Right kidney (tissue), 9 donors: Measurements from ENCODE around the gene CHP2.
"Not testable (repeated sequence)": the region's sequence is repeated elsewhere in the genome, so short reads cannot be mapped to it uniquely, and the experiment has no call there.

Experiments used
- DNase-seq: peaks from one replicate; pipeline ENCODE4 v3.0.0-alpha.2; 2016
- long read RNA-seq, 8 donors: transcript quantifications; one replicate each; lab custom pipeline, GENCODE V29; 2026

Gene CHP2
- long read RNA-seq, donor 1, partial matches to known transcripts, result 0 of 1 reads
- long read RNA-seq, donor 1, other reads (novel, unspliced or antisense), result 0 of 1 reads
- long read RNA-seq, donor 2, partial matches to known transcripts, result 0 of 2 reads
- long read RNA-seq, donor 2, other reads (novel, unspliced or antisense), result 0 of 2 reads
- long read RNA-seq, donor 3, result 0 reads
- long read RNA-seq, donor 4, result 0 reads
- long read RNA-seq, donor 5, partial matches to known transcripts, result 0 of 1 reads
- long read RNA-seq, donor 5, other reads (novel, unspliced or antisense), result 0 of 1 reads
- long read RNA-seq, donor 6, result 0 reads
- long read RNA-seq, donor 7, result 0 reads
- long read RNA-seq, donor 8, partial matches to known transcripts, result 0 of 1 reads
- long read RNA-seq, donor 8, other reads (novel, unspliced or antisense), result 0 of 1 reads

DNA sequence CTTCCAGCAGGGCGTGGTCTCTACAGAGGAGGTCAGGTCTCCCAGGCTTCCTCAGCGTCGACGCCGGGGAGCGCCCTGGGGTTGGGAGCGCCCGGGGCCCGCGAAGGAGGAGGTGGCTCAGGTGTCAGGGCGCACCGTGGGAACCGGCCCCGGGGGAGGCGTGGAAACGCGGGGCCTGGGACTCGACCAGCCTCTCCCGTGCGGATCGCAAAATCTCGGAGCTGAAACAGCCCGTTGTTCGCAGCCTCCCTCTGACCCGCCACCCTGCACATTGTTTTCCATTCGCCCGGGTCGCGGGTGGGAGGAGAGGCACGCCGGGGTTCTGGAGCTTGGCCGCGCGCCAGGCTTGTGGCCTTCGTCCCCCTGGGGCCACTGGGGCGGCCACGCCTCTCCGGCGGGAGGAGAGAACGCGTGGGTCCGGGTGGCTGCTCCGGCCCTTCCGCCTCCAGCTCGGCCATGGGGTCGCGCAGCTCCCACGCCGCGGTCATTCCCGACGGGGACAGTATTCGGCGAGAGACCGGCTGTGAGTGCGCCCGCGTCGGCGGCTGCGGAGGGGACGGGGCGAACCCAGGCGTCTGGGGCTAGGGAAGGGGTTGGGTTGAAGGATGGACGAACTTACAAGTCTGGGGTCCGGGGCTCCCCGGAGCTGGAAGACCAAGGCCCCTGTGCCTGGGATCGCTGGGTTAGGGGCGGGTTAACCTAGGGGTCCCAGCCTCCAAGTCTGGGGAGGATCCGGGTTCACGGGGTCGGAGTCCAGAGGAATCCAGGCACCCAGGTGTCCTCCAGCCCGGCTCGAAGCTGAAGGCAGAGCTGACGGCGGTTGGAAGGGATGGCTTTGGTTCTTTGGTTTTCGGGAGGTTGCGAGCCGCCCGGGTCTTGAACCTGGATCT lies at the start of gene CHP2:
TSS of gene CHP2 (plus strand) at position 433 of the 890 bp plus-strand sequence. CDS start at position 457, 24 bp downstream.
- DNase-seq, result peak; percentile 61

- DNase-seq, result no peak
Observed at GRCh38 chr16:23705517-23705902, 49.3 kb upstream of the CHP2 start.

GRCh38 chr16:23706439-23706838 lies 48.4 kb upstream of the CHP2 start:
- no peak for DNase-seq

- no peak for DNase-seq
Observed at GRCh38 chr16:23709536-23709935, 45.3 kb upstream of the CHP2 start.

GRCh38 chr16:23710008-23710407 lies 44.8 kb upstream of the CHP2 start:
- DNase-seq, result no peak

DNA sequence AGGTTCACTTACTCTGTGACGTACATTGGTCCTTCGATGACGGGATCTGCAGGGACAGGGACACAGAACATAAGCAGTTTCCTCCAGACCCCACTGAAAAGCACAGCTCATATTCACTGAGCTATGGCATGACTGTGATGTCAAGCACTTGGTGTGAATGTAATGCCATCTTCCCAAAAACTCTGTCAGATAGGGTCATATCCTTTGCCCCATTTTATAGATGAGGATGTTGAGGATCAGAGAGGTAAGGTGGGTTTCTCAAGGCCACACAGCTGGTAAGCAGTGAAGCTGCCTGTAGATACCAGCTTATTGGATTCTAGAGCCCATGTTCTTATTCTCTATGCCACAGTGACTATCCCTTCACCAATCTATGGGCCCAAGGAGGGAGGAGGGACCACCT lies 44.3 kb upstream of the CHP2 start:
- no peak for DNase-seq

- no peak for DNase-seq
Observed at GRCh38 chr16:23711785-23712184, 43.0 kb upstream of the CHP2 start.

- no peak for DNase-seq
Observed at GRCh38 chr16:23712976-23713375, 41.9 kb upstream of the CHP2 start, which contains the start of gene ERN2. TSS of gene ERN2 (minus strand) at chr16:23713222. CDS start at chr16:23713187, 35 bp downstream.

DNA sequence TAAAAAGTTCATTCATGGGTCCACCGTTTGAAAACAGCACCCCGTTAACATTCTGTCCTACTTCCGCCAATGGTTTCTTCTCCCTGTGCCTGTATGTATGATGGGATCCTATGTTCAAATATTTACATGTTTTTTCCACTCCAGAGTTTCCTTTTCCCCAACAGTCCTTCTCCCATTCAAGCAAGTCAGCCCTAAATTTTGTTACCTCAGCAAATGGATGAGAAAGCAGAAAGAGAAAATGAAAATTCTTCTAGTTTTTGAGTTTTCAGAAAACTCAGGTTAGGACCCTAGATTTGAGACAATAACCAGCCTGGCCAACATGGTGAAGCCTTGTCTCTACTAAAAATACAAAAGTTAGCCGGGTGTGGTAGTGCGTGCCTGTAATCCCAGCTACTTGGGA lies 38.3 kb upstream of the CHP2 start:
- DNase-seq, result no peak

DNA sequence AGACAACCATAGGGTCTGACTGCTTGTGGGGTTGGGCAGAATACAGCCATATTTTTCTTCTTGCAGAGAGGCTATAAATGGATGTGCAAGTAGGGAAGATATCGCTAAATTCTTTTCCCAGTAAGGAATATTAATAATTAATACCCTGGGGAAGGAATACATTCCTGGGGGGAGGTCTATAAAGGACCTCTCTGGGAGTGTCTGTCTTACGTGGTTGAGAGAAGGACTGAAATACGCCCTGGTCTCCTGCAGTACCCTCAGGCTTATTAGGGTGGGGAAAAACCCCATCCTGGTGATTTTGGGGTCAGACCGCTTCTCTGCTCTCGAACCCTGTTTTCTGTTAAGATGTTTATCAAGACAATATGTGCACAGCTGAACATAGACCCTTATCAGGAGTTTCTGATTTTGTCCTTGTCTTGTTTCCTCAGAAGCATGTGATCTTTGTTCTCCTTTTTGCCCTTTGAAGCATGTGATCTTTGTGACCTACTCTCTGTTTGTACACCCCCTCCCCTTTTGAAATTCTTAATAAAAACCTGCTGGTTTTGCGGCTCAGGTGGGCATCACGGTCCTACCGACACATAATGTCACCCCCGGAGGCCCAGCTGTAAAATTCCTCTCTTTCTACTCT lies 32.1 kb upstream of the CHP2 start:
- not testable (repeated sequence) for DNase-seq

- no peak for DNase-seq
Observed at GRCh38 chr16:23724096-23724784, 30.6 kb upstream of the CHP2 start.

DNA sequence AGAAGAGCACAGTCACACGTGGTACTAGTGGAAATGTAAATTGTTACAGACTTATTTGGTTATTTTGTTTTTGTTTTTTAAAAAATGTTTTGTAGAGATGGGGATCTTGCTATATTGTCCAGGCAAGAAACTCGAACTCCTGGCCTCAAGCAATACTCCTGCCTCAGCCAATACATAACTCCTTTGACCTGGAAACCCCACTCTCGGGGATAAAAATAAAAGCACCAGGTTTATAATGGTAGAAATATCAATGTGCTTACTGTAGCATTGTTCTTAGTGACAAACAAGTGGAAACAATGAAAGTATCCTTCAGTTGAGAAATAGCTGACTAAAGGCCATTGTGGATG lies 30.1 kb upstream of the CHP2 start:
- no peak for DNase-seq

GRCh38 chr16:23726710-23727109 lies 28.1 kb upstream of the CHP2 start:
- no peak for DNase-seq

GRCh38 chr16:23728112-23728477 lies 26.7 kb upstream of the CHP2 start:
- DNase-seq, result no peak

DNA sequence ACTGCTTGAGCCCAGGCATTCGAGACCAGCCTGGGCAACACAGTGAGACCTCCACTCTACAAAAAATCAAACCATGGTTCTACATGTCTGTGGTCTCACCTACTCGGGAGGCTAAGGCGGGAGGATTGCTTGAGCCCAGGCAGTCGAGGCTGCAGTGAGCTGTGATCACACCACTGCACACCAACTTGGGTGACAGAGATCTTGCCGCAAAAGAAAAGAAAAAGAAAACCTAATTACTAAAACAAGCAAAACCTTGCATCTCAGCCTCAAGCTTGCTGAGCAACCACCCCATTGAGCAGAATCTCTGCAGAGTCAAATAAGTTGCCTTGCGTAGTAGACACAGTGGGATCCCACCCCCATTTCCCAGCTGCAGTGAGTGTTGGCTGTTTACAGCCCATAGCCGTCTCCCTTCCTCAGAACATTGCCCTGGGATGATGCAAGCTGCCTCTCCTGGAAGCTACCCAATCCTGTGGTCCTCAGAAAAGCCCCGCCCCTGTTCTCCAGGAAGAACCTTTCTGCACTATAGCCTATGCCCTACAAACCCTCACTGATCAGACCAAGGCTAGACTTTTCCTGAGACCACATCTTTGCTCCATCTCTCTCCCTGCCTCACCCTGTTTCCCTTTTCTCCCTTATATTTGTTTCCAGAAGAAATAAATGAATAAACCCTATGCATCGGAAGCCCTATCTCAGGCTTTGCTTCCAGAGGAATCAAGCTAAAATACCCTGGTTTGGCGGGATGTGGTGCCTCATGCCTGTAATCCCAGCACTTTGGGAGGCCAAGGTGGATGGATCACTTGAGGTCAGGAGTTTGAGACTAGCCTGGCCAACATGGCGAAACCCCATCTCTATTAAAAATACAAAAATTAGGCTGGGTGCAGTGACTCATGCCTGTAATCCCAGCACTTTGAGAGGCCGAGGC lies 25.1 kb upstream of the CHP2 start:
- DNase-seq, result no peak

DNA sequence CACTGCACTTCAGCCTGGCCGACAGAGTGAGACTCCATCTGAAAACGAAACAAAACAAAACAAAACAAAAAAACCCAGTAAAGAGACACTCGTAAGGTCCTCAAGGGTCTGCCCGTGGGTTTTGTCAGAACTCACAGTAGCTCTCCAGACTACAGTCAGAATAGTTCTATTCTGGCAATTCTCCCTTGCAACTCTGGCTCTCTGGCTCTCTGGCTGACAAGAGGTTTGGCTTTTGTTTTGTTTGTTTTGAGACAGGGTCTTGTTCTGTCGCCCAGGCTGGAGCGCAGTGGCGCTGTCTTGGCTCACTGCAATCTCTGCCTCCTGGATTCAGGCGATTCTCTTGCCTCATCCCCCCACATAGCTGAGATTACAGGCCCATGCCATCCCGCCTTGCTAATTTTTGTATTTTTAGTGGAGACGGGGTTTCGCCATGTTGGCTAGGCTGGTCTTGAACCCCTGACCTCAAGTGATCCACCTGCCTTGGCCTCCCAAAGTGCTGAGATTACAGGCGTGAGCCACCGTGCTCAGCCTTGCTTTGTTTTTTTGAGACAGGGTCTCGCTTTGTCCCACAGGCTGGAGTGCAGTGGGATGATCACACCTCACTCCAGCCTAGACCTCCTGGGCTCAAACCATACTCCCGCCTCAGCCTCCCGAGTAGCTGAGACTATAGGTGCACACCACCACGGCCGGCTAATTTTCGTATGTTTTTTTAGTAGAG lies 20.5 kb upstream of the CHP2 start:
- DNase-seq, result no peak

- DNase-seq, result not testable (repeated sequence)
Observed at GRCh38 chr16:23737423-23738028, 17.3 kb upstream of the CHP2 start.

DNA sequence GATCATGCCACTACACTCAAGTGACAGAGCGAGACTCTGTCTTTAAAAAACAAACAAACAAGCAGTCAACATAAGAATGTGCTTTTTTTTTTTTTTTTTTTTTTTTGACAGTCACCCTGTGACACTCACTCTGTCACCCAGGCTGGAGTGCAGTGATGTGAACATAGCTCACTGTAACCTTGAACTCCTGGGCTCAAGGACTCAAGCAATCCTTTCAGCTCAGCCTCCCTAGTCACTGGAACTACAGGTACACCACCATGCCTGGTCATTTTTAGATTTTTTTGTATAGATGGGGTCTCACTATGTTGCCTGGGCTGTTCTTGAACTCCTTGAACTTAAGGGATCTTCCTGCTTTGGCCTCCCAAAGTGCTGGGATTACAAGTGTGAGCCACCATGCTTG lies 15.3 kb upstream of the CHP2 start:
- no peak for DNase-seq

- DNase-seq, result no peak
Observed at GRCh38 chr16:23741675-23742303, 13.0 kb upstream of the CHP2 start.

DNA sequence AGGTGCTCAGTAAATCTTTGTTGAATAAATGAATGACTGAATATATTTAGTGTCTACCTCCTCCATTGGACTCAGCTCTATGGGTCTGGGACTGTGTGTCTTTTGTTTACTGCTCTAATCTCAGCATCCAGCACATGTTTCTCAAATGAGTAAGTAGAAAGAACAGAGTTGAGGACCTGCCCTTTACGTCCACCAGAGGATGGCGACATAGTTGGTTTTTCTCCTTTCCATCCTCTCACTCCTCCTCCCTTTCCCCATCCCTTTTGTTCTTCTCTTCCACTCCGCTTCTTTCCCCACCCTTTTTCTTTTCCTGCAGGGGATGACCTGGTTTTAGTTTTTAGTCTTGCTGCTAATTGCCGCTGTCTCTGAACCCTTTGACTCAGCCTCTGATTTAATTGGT lies 12.1 kb upstream of the CHP2 start:
- no peak for DNase-seq
